ENCODE data around the gene MYH8. TPM values are rescaled to one million over a fixed set of nuclear protein-coding genes. Genes with fewer than 3 reads are reported as not detected.

The MYH8 gene
- total RNA-seq, 2 experiments from 2014 or later, result not detected

GRCh38 chr17:10370016-10370608 lies 51.6 kb downstream of the MYH8 start:
- CTCF ChIA-PET, result no interaction called here
- POLR2A ChIA-PET, result no interaction called here
- H3K27me3 Mint-ChIP-seq, result no peaks in the 10 kb centered on the region
- no peak for DNase-seq
- H3K36me3 Mint-ChIP-seq, result no peaks in the 10 kb centered on the region
- H3K4me3 Mint-ChIP-seq, result no peak overlapping the region
- intact Hi-C loops (cut with micrococcal nuclease), result no loop called here
- H3K4me1 Mint-ChIP-seq (ENCODE audit: low read depth), result no peaks in the 10 kb centered on the region
- no peaks in the 10 kb centered on the region for H3K9me3 Mint-ChIP-seq
- no peak overlapping the region for H3K27ac Mint-ChIP-seq

- Mint-ChIP-seq H3K27me3 (no peaks in the 10 kb centered on the region), H3K4me3 (no peak overlapping the region), H3K27ac (no peak overlapping the region), H3K4me1 (ENCODE audit: low read depth) (no peaks in the 10 kb centered on the region), H3K36me3 (no peaks in the 10 kb centered on the region), H3K9me3 (no peaks in the 10 kb centered on the region)
- intact Hi-C loops (cut with micrococcal nuclease), result no loop called here
- POLR2A ChIA-PET, result no interaction called here
- CTCF ChIA-PET, result no interaction called here
- no peak for DNase-seq
These were observed 52.5 kb downstream of the MYH8 start for GRCh38 chr17:10369239-10369638.

GRCh38 chr17:10368561-10368960 lies 53.2 kb downstream of the MYH8 start:
- Mint-ChIP-seq H3K27me3 (no peaks in the 10 kb centered on the region), H3K27ac (no peak overlapping the region), H3K9me3 (no peaks in the 10 kb centered on the region), H3K4me1 (ENCODE audit: low read depth) (no peaks in the 10 kb centered on the region), H3K36me3 (no peaks in the 10 kb centered on the region), H3K4me3 (no peak overlapping the region)
- ChIA-PET POLR2A (no interaction called here), CTCF (no interaction called here)
- intact Hi-C loops (cut with micrococcal nuclease), result no loop called here
- no peak for DNase-seq

- POLR2A ChIA-PET, result no interaction called here
- CTCF ChIA-PET, result no interaction called here
These were observed 61.2 kb downstream of the MYH8 start for GRCh38 chr17:10360578-10360977.

GRCh38 chr17:10357768-10358167 lies 64.0 kb downstream of the MYH8 start:
- Mint-ChIP-seq H3K36me3 (no peaks in the 10 kb centered on the region), H3K4me1 (ENCODE audit: low read depth) (no peaks in the 10 kb centered on the region), H3K27ac (no peak overlapping the region), H3K9me3 (no peaks in the 10 kb centered on the region), H3K27me3 (no peaks in the 10 kb centered on the region), H3K4me3 (no peak overlapping the region)
- CTCF ChIA-PET, result no interaction called here
- intact Hi-C loops (cut with micrococcal nuclease), result no loop called here
- POLR2A ChIA-PET, result no interaction called here
- peak; percentile 30 for DNase-seq

More at GRCh38 chr17:10360578-10360977, 61.2 kb downstream of the MYH8 start:
- DNase-seq, result no peak
- Mint-ChIP-seq H3K36me3 (no peaks in the 10 kb centered on the region), H3K4me3 (no peak overlapping the region), H3K4me1 (ENCODE audit: low read depth) (no peaks in the 10 kb centered on the region), H3K27me3 (no peaks in the 10 kb centered on the region), H3K27ac (no peak overlapping the region), H3K9me3 (no peaks in the 10 kb centered on the region)
- intact Hi-C loops (cut with micrococcal nuclease), result no loop called here

- intact Hi-C loops (cut with micrococcal nuclease), result no loop called here
- Mint-ChIP-seq H3K27ac (no peak overlapping the region), H3K9me3 (no peaks in the 10 kb centered on the region), H3K4me3 (no peak overlapping the region), H3K4me1 (ENCODE audit: low read depth) (no peaks in the 10 kb centered on the region), H3K27me3 (peaks cover 2% of the 10 kb centered on the region), H3K36me3 (no peaks in the 10 kb centered on the region)
- CTCF ChIA-PET, result interaction anchor here (1.0 kb wide), 1 partner anchor 27 kb away, joined by 3 read pairs; no protein-coding TSS in a partner anchor
- POLR2A ChIA-PET, result no interaction called here
- no peak for DNase-seq
These were observed 67.1 kb downstream of the MYH8 start for GRCh38 chr17:10354651-10355050.

- ChIA-PET POLR2A (no interaction called here), CTCF (interaction anchor here (1.0 to 1.1 kb wide), 2 partner anchors 57 to 265 kb away, joined by 3 read pairs; no protein-coding TSS in a partner anchor)
- Mint-ChIP-seq H3K4me1 (ENCODE audit: low read depth) (no peaks in the 10 kb centered on the region), H3K36me3 (no peaks in the 10 kb centered on the region), H3K9me3 (no peaks in the 10 kb centered on the region), H3K27ac (no peak overlapping the region), H3K4me3 (no peak overlapping the region), H3K27me3 (peaks cover 2% of the 10 kb centered on the region)
- intact Hi-C loops (cut with micrococcal nuclease), result no loop called here
- no peak for DNase-seq
These were observed 68.9 kb downstream of the MYH8 start for GRCh38 chr17:10352893-10353292.

GRCh38 chr17:10349403-10349802 lies 72.3 kb downstream of the MYH8 start:
- Mint-ChIP-seq H3K36me3 (no peaks in the 10 kb centered on the region), H3K4me3 (no peak overlapping the region), H3K9me3 (no peaks in the 10 kb centered on the region), H3K27ac (no peak overlapping the region), H3K27me3 (peaks cover 2% of the 10 kb centered on the region), H3K4me1 (ENCODE audit: low read depth) (no peaks in the 10 kb centered on the region)
- ChIA-PET POLR2A (no interaction called here), CTCF (no interaction called here)
- no peak for DNase-seq
- intact Hi-C loops (cut with micrococcal nuclease), result no loop called here

- POLR2A ChIA-PET, result no interaction called here
- no peaks in the 10 kb centered on the region for H3K36me3 Mint-ChIP-seq
- intact Hi-C loops (cut with micrococcal nuclease), result no loop called here
- peaks cover 8% of the 10 kb centered on the region for H3K27me3 Mint-ChIP-seq
- no peak overlapping the region for H3K4me3 Mint-ChIP-seq
- no peak for DNase-seq
- H3K9me3 Mint-ChIP-seq, result no peaks in the 10 kb centered on the region
- no peak overlapping the region for H3K27ac Mint-ChIP-seq
- H3K4me1 Mint-ChIP-seq (ENCODE audit: low read depth), result no peaks in the 10 kb centered on the region
- CTCF ChIA-PET, result no interaction called here
These were observed 76.9 kb downstream of the MYH8 start for GRCh38 chr17:10344816-10345215.

Other genes starting within 250 kb of the MYH8 start
- under 1 TPM; 0.24 to 0.26 TPM for gene GAS7, start 223.3 kb downstream of the MYH8 start, total RNA-seq
- gene MYH13, start 48.9 kb downstream of the MYH8 start, total RNA-seq, result not detected
- not detected for gene MYH4, start 47.6 kb upstream of the MYH8 start, total RNA-seq
- not detected for gene MYH1, start 96.6 kb upstream of the MYH8 start, total RNA-seq
- not detected for gene MYH2, start 127.7 kb upstream of the MYH8 start, total RNA-seq
- gene MYH3, start 235.4 kb upstream of the MYH8 start, total RNA-seq, result 1 to 10 TPM; 1.6 to 2.4 TPM

All from activated CD4-positive, alpha-beta memory T cell treated with anti-CD3 and anti-CD28 coated beads for 36 hours (primary cell).